GM19193 (cell line): ENCODE measurements around the gene SPAG9.

Source experiments
- POLR2A ChIP-seq: IDR thresholded peaks from 4 replicates; pipeline ENCODE4 v1.6.1; 2011; ENCODE audit not compliant: insufficient read depth, insufficient read length; ENCODE audit errors: extremely low read depth

Gene SPAG9

DNA sequence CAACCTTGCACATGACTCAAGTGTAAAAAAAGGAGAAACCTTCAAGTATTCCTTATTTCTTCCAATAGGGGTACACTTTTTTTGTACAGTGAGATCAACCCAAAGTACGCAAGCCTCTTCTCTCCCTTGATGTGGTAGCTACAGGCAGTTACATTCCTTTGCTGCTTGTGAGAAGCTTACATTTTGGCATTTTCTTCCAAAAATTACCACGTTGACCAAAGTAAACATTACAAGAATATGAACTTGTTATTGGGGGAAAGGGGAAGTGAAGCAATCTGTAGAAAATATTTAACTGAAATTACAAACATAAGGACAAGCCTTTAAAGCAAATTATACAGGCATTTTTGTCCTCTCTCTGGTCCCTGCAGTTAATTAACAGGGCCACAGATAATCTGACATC, 157.5 kb downstream of the SPAG9 start:
- TF ChIP-seq POLR2A: no peak

- TF ChIP-seq POLR2A: no peak
Measured at GRCh38 chr17:50961282-50962220, 159.1 kb downstream of the SPAG9 start.

DNA sequence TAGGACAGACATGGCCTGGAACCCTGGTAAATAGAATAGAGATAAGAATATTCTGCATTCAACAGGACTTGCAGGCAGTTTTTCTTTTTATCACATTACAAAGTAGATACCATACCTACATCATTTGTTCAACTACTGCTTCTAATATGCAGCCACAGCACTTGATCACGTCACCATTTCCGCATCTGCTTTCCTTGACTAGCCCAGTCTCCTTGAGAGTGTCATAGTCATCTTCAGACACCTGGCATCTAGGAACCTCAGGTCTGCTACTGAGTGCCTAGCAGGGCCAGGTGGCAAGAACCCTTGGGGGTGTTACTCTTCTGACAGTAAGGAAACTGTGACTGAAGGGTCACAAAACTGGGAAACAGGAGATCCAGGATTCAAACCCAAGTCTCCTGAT, 161.3 kb downstream of the SPAG9 start:
- no peak for TF ChIP-seq POLR2A

- no peak for TF ChIP-seq POLR2A
Measured at GRCh38 chr17:50957600-50958575, 162.8 kb downstream of the SPAG9 start.

DNA sequence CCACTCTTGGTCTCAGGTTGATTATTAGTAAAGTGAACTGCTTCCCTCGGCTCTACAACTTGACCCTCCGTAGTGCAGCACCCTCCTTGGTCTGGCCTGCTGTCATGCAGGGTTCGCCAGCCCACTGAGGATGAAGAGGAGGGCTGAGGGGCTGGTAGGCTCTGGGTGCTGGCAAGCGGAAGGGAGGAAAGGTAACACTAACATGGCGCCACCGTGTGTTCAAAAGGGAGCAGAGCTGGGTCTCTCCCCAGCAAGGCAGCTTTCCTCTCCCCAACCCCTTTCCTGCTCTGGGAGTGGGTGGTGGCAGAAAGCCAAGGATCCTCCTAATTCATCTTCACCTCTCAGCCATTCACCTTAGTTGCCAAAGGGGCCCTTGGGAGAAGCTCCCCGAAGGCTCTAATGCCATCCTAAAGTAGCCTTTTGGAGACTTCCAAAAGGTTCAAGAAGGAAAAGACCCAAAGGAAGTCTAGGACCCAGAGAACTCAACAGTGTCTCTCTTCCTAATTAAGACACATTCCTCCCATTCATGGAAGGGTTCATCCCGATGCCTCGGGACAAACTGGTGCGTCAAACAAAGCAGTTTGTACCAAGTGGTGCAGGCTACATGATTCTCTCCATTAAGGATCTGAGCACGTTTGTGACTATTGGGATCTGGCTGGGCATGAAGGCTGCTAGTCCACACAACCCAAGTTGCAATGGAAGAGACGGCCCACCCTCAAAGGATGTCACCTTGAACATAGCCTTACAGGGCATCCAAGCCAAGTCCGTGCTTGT, 163.7 kb downstream of the SPAG9 start:
- no peak for TF ChIP-seq POLR2A

DNA sequence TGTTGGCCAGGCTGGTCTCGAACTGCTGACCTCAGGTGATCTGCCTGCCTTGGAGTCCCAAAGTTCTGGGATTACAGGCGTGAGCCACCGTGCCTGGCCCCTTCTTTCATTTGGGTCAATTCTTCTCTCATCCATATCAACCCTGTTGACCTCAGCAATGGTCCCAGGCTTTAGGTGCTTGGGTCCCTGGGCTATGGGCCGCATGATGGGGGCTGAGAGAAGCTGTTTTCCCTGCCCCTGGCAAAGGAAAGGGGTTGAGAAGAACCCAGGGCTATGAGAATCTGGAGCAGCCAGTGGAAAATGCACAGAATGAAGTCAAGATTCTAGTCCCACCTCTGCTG, 164.3 kb downstream of the SPAG9 start:
- TF ChIP-seq POLR2A: no peak

DNA sequence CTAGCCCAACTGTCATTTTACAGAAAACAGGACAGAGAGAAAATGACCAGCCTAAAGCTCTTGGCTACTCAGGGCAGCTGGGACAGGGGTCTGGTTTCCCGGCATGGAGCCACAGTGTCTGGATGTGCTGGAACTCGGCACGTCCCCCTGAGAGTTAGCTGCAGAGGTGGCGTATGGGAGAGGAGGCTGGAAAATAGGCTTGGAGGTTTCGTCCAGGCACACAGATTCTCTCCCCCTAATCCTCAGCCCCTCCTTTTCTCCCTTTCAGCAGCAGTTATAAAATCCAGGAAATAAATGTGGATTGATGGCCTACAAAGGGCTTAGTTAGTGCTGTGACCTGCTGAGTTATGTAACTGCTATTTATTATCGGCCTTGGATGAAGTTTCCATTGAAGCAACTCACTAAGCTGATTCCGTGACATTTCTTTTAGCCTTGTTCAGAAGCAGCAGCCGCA, 165.0 kb downstream of the SPAG9 start:
- no peak for TF ChIP-seq POLR2A

- TF ChIP-seq POLR2A: no peak
Measured at GRCh38 chr17:50955160-50955559, 165.5 kb downstream of the SPAG9 start.

DNA sequence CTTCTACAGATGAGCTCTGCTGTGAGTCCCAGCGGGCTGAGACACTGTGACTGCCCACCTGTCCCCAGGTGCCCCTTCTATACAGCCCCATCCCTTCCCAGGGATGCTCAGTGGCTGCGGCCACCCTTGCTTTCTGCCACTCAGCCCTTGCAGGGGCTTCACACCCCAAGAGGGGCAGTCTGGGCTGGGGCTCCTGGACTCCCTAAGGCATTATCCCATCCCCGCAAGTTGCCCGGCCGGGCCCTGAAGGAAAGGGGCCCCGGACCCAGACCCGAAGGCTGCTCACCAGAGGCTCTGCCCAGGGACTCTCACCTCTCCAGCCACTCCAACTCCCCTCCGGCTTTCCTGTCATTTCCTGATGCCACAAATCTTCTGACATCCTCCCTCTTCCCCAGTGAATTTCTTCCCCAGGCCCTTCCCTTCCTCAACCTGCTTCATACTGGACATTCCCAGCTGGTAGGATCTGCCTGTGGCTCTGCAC, 166.0 kb downstream of the SPAG9 start:
- TF ChIP-seq POLR2A: no peak

GRCh38 chr17:50953831-50954601, 166.7 kb downstream of the SPAG9 start:
- no peak for TF ChIP-seq POLR2A

DNA sequence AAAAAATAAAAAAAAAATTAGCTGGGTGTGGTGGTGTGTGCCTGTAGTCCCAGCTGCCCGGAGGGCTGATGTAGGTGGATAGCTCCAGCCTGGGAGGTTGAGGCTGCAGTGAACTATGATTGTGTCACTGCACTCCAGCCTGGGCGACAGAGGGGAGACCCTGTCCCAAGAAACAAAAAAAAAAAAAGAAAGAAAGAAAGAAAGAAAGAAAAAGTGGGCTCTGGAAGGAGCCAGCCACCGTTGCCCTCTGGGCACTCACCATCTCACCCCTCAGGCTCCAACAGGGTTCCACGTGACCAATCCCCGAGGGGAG, 167.2 kb downstream of the SPAG9 start:
- TF ChIP-seq POLR2A: no peak

- TF ChIP-seq POLR2A: no peak
Measured at GRCh38 chr17:50952889-50953288, 167.8 kb downstream of the SPAG9 start.

DNA sequence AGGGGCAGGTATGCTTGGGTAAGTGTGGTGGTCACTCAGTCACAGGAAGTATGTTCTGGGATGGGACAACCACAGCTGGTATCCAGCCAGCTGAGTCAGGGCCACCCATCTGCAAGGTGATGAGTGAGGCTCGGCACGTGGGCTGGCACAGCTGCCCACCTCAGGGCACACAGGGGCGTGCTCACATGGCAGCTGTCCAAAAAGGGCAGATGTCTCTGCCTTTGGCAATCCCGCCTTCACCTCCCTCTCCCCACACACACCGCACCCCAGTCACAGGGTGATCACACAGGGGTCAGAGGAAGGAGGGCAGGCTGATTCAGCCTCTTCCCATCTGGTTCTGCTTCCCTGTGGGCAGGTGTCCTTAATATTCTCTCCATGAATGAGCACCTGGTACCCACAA, 168.7 kb downstream of the SPAG9 start:
- TF ChIP-seq POLR2A: no peak
